Karpas-422 (cell line): ENCODE results near the gene ACADSB. TPM values are rescaled to one million over a fixed set of nuclear protein-coding genes. Genes with fewer than 3 reads are reported as not detected.

Source experiments
- DNase-seq: peaks from one replicate; pipeline ENCODE4 v3.0.0-alpha.2; 2015
- H2AFZ ChIP-seq: fragments of 200-600 bp; sonication (generic); 2 replicates; pipeline ENCODE4 v1.6.1; 2014; ENCODE audit warnings: antibody characterized with exemption, low read length, mixed read lengths
- H3K27ac ChIP-seq: fragments of 200-600 bp; sonication (generic); 2 replicates; pipeline ENCODE4 v1.5.1; 2014; ENCODE audit warnings: mild to moderate bottlenecking, low read length, moderate library complexity
- H3K27me3 ChIP-seq: fragments of 200-600 bp; sonication (generic); 2 replicates; pipeline ENCODE4 v1.6.1; 2014; ENCODE audit warnings: low read length, mixed read lengths
- H3K36me3 ChIP-seq: fragments of 200-600 bp; sonication (generic); 2 replicates; pipeline ENCODE4 v1.6.1; 2014; ENCODE audit warnings: low read length, mixed read lengths; ENCODE audit not compliant: insufficient read depth
- H3K4me1 ChIP-seq: fragments of 200-600 bp; sonication (generic); 2 replicates; pipeline ENCODE4 v1.6.1; 2014; ENCODE audit warnings: mild to moderate bottlenecking, low read length, mixed read lengths
- H3K4me2 ChIP-seq: fragments of 200-600 bp; sonication (generic); 2 replicates; pipeline ENCODE4 v1.6.1; 2014; ENCODE audit warnings: low read length, low read depth, mild to moderate bottlenecking; ENCODE audit not compliant: poor library complexity, severe bottlenecking
- H3K4me3 ChIP-seq: fragments of 200-600 bp; sonication (generic); 2 replicates; pipeline ENCODE4 v1.5.1; 2014; ENCODE audit warnings: mild to moderate bottlenecking, antibody characterized with exemption, low read length, mixed read lengths
- H3K79me2 ChIP-seq: fragments of 200-600 bp; sonication (generic); 2 replicates; pipeline ENCODE4 v1.6.1; 2014; ENCODE audit warnings: mild to moderate bottlenecking, low read length, mixed read lengths
- H3K9ac ChIP-seq: fragments of 200-600 bp; sonication (generic); 2 replicates; pipeline ENCODE4 v1.6.0; 2014; ENCODE audit warnings: low read length
- H3K9me2 ChIP-seq: fragments of 200-600 bp; sonication (generic), shearing (Covaris generic); replicated peaks from 2 replicates; pipeline ENCODE4 v1.6.0; 2014; ENCODE audit warnings: mild to moderate bottlenecking, low read length, moderate library complexity; ENCODE audit not compliant: insufficient read depth
- H3K9me3 ChIP-seq: fragments of 300-700, 200-600 bp; sonication (generic); 2 replicates; pipeline ENCODE4 v1.6.1; 2014; ENCODE audit warnings: low read length, mixed read lengths
- H4K20me1 ChIP-seq: fragments of 200-600 bp; sonication (generic); 2 replicates; pipeline ENCODE4 v1.6.1; 2014; ENCODE audit warnings: mild to moderate bottlenecking, antibody characterized with exemption, low read length, low read depth; ENCODE audit not compliant: insufficient read depth
- total RNA-seq: library from RNA; depleted of rRNA; stranded (reverse); fragments of >200 nt; shearing (Covaris generic); gene quantifications from 2 replicates; pipeline ENCODE4 v1.2.3, GENCODE V29; 2014; ENCODE audit warnings: low replicate concordance

Gene ACADSB
- total RNA-seq, 1 experiment from 2014 or later, result 7.8 TPM

GRCh38 chr10:122981066-122981464 lies 27.7 kb upstream of the ACADSB start:
- no peak overlapping the region for H3K27ac ChIP-seq

GRCh38 chr10:122983898-122984297 lies 24.9 kb upstream of the ACADSB start:
- Histone ChIP-seq H3K36me3 (no peaks in the 10 kb centered on the region), H3K4me3 (no peak overlapping the region), H3K27me3 (no peaks in the 10 kb centered on the region), H2AFZ (no peak overlapping the region), H3K9me3 (no peaks in the 10 kb centered on the region), H3K4me2 (no peak overlapping the region), H3K4me1 (peaks cover 17% of the 10 kb centered on the region), H4K20me1 (no peaks in the 10 kb centered on the region), H3K79me2 (no peaks in the 10 kb centered on the region), H3K9ac (no peak overlapping the region), H3K27ac (no peak overlapping the region), H3K9me2 (no peaks in the 10 kb centered on the region)
- DNase-seq, result no peak

More at GRCh38 chr10:122981066-122981464, 27.7 kb upstream of the ACADSB start:
- H3K4me2 ChIP-seq, result peak overlapping the region; percentile 86
- no peaks in the 10 kb centered on the region for H3K9me3 ChIP-seq
- H3K27me3 ChIP-seq, result no peaks in the 10 kb centered on the region
- peaks cover 17% of the 10 kb centered on the region for H3K4me1 ChIP-seq
- H3K36me3 ChIP-seq, result no peaks in the 10 kb centered on the region
- peak; percentile 66 for DNase-seq
- H3K9me2 ChIP-seq, result no peaks in the 10 kb centered on the region
- H3K4me3 ChIP-seq, result peak overlapping the region; percentile 81
- H3K79me2 ChIP-seq, result no peaks in the 10 kb centered on the region
- peak overlapping the region; percentile 63 for H3K9ac ChIP-seq
- 0 out of 2 replicates have a peak overlapping the region, but pooled peaks have one; percentile 27 for H2AFZ ChIP-seq
- no peaks in the 10 kb centered on the region for H4K20me1 ChIP-seq

GRCh38 chr10:122984708-122985107 lies 24.1 kb upstream of the ACADSB start:
- H3K9me2 ChIP-seq, result no peaks in the 10 kb centered on the region
- no peaks in the 10 kb centered on the region for H4K20me1 ChIP-seq
- H3K9ac ChIP-seq, result no peak overlapping the region
- no peaks in the 10 kb centered on the region for H3K27me3 ChIP-seq
- no peak overlapping the region for H3K4me2 ChIP-seq
- no peak for DNase-seq
- H3K4me1 ChIP-seq, result peaks cover 16% of the 10 kb centered on the region
- no peak overlapping the region for H3K4me3 ChIP-seq
- H3K36me3 ChIP-seq, result no peaks in the 10 kb centered on the region
- H2AFZ ChIP-seq, result no peak overlapping the region
- H3K27ac ChIP-seq, result no peak overlapping the region
- H3K79me2 ChIP-seq, result no peaks in the 10 kb centered on the region
- H3K9me3 ChIP-seq, result no peaks in the 10 kb centered on the region

- Histone ChIP-seq H3K9me3 (no peaks in the 10 kb centered on the region), H3K36me3 (peaks cover 3% of the 10 kb centered on the region; the same call in 1 of the 2 replicates), H4K20me1 (no peaks in the 10 kb centered on the region), H3K9ac (no peak overlapping the region), H3K4me1 (peaks cover 4% of the 10 kb centered on the region), H2AFZ (no peak overlapping the region), H3K27me3 (no peaks in the 10 kb centered on the region), H3K27ac (no peak overlapping the region), H3K9me2 (no peaks in the 10 kb centered on the region), H3K4me3 (no peak overlapping the region), H3K4me2 (no peak overlapping the region), H3K79me2 (no peaks in the 10 kb centered on the region)
- DNase-seq, result no peak
These were observed 22.5 kb upstream of the ACADSB start for GRCh38 chr10:122986335-122986734.

- Histone ChIP-seq H3K9me2 (no peaks in the 10 kb centered on the region), H3K27ac (no peak overlapping the region), H4K20me1 (no peaks in the 10 kb centered on the region), H3K4me2 (no peak overlapping the region), H3K4me1 (peaks cover 5% of the 10 kb centered on the region; the same call in 1 of the 2 replicates), H3K4me3 (no peak overlapping the region), H3K27me3 (no peaks in the 10 kb centered on the region), H3K36me3 (peaks cover 10% of the 10 kb centered on the region; the same call in 1 of the 2 replicates), H3K9ac (no peak overlapping the region), H3K9me3 (no peaks in the 10 kb centered on the region), H3K79me2 (no peaks in the 10 kb centered on the region), H2AFZ (no peak overlapping the region)
- no peak for DNase-seq
These were observed 20.3 kb upstream of the ACADSB start for GRCh38 chr10:122988501-122988900.

GRCh38 chr10:122990278-122990677 lies 18.5 kb upstream of the ACADSB start:
- no peak overlapping the region for H3K4me3 ChIP-seq

GRCh38 chr10:122992031-122992585 lies 16.7 kb upstream of the ACADSB start:
- H3K9me3 ChIP-seq, result no peaks in the 10 kb centered on the region
- H3K4me3 ChIP-seq, result no peak overlapping the region
- no peaks in the 10 kb centered on the region for H3K9me2 ChIP-seq
- peaks cover 5% of the 10 kb centered on the region; the same call in 1 of the 2 replicates for H3K4me1 ChIP-seq
- no peaks in the 10 kb centered on the region for H4K20me1 ChIP-seq
- H2AFZ ChIP-seq, result no peak overlapping the region
- no peak for DNase-seq
- H3K36me3 ChIP-seq, result peaks cover 35% of the 10 kb centered on the region
- H3K79me2 ChIP-seq, result peaks cover 17% of the 10 kb centered on the region
- no peak overlapping the region for H3K4me2 ChIP-seq
- no peaks in the 10 kb centered on the region for H3K27me3 ChIP-seq
- H3K9ac ChIP-seq, result no peak overlapping the region
- no peak overlapping the region for H3K27ac ChIP-seq

More at GRCh38 chr10:122990278-122990677, 18.5 kb upstream of the ACADSB start:
- H3K9me3 ChIP-seq, result no peaks in the 10 kb centered on the region
- no peaks in the 10 kb centered on the region for H3K27me3 ChIP-seq
- H3K4me2 ChIP-seq, result no peak overlapping the region
- no peaks in the 10 kb centered on the region for H3K9me2 ChIP-seq
- no peak overlapping the region for H3K27ac ChIP-seq
- H4K20me1 ChIP-seq, result no peaks in the 10 kb centered on the region
- peaks cover 5% of the 10 kb centered on the region; the same call in 1 of the 2 replicates for H3K4me1 ChIP-seq
- peaks cover 26% of the 10 kb centered on the region for H3K36me3 ChIP-seq
- H3K9ac ChIP-seq, result no peak overlapping the region
- H3K79me2 ChIP-seq, result peaks cover 4% of the 10 kb centered on the region
- DNase-seq, result no peak
- no peak overlapping the region for H2AFZ ChIP-seq

- H3K9ac ChIP-seq, result no peak overlapping the region
- DNase-seq, result no peak
These were observed 14.9 kb upstream of the ACADSB start for GRCh38 chr10:122993797-122994336.

More at GRCh38 chr10:122993797-122994336, 14.9 kb upstream of the ACADSB start:
- H2AFZ ChIP-seq, result no peak overlapping the region
- H3K79me2 ChIP-seq, result peaks cover 33% of the 10 kb centered on the region
- no peaks in the 10 kb centered on the region for H3K9me2 ChIP-seq
- H3K9me3 ChIP-seq, result no peaks in the 10 kb centered on the region
- peaks cover 39% of the 10 kb centered on the region for H3K36me3 ChIP-seq
- H3K4me1 ChIP-seq, result peaks cover 5% of the 10 kb centered on the region; the same call in 1 of the 2 replicates
- no peak overlapping the region for H3K27ac ChIP-seq
- H4K20me1 ChIP-seq, result no peaks in the 10 kb centered on the region
- no peaks in the 10 kb centered on the region for H3K27me3 ChIP-seq
- no peak overlapping the region for H3K4me2 ChIP-seq
- H3K4me3 ChIP-seq, result no peak overlapping the region
